Uterus (tissue), 2 donors: ENCODE data around the gene TRPC4AP.

ENCODE experiments used
- POLR2A ChIP-seq, 2 donors: fragments of 450-650 bp; IDR thresholded peaks; one replicate each; pipeline ENCODE4 v1.6.1; 2016; ENCODE audit warnings: antibody characterized with exemption in 2 of 2, mild to moderate bottlenecking in 1 of 2, moderate library complexity in 1 of 2
- TF ChIP-seq, protein P1 (sequence below), 4 experiments: fragments of 200-600 bp in 2 of 4; fragments of 450-650 bp in 2 of 4; sonication (generic) in 2 of 4; IDR thresholded peaks; one replicate each; pipeline ENCODE4 v1.5.1; 2016 to 2019; ENCODE audit warnings: antibody characterized with exemption in 4 of 4, mild to moderate bottlenecking in 2 of 4, moderate library complexity in 1 of 4

DNA sequence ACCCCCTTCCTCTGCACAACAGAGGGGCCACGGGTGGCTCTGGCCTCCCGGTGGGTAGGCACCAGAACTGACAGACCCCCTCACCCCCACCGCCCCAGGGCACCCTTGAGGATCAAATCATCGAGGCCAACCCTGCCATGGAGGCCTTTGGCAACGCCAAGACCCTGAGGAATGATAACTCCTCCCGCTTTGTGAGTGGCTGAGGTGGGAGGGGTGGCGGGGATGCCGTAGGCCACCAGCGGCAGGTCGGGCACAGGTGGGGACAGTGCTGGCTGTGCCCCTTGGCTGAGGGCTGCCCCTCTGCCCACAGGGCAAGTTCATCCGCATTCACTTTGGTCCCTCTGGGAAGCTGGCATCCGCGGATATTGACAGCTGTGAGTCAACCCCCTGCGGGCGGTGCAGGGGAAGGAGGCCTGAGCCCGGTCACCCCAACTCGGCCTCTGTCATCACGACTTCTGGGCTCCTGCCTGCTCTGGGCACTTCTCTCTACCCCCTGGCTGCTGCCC is 107.8 kb downstream of the TRPC4AP start:
- TF ChIP-seq, protein P1, sequence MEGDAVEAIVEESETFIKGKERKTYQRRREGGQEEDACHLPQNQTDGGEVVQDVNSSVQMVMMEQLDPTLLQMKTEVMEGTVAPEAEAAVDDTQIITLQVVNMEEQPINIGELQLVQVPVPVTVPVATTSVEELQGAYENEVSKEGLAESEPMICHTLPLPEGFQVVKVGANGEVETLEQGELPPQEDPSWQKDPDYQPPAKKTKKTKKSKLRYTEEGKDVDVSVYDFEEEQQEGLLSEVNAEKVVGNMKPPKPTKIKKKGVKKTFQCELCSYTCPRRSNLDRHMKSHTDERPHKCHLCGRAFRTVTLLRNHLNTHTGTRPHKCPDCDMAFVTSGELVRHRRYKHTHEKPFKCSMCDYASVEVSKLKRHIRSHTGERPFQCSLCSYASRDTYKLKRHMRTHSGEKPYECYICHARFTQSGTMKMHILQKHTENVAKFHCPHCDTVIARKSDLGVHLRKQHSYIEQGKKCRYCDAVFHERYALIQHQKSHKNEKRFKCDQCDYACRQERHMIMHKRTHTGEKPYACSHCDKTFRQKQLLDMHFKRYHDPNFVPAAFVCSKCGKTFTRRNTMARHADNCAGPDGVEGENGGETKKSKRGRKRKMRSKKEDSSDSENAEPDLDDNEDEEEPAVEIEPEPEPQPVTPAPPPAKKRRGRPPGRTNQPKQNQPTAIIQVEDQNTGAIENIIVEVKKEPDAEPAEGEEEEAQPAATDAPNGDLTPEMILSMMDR (IDR thresholded peaks at IDR 0.05) = no peak
- no peak for TF ChIP-seq POLR2A (IDR thresholded peaks at IDR 0.05)
